EL (cell line): Measurements from ENCODE around the gene SEMA5A.

Source experiments
- DNase-seq: peaks from one replicate; pipeline ENCODE4 v3.0.0-alpha.2; 2016

Gene SEMA5A

DNA sequence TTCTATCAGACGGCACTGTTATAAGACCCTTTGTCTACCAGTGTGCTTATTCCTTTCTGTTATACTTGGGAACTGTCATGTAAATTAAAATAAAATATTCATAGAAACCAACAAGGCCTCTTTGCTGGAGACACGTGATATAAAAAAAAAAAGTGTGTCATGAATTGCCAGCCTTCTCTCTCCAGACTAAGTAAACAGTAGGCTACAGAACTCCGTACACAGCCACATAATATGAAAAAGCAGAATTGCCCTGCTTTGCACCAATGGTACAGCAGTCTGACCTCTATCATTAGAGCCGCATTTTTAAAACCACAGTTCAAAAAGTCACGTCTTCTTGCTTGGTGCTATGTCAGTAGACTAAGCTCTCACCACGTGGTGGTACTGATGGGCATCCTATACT, 231.3 kb downstream of the SEMA5A start:
- DNase-seq, result no peak

DNA sequence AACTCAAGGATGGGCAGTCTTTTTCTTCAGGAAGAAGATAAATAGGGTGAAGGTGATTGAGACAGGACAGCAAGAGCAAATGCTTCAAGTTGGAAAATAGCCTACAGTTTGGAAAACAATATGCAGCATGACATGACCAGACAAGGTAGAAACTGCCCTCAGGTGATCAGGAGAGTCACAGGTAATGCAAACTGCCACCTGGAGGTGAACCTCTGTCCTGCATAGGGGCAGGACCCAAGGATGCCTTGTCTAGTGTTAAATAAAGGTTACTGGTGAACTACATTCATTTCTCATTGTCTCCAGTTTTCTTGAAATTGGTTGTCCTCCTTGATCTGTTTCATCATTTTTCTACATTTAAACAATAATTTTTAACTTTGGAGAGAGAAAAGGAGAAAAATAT, 232.1 kb downstream of the SEMA5A start:
- no peak for DNase-seq

DNA sequence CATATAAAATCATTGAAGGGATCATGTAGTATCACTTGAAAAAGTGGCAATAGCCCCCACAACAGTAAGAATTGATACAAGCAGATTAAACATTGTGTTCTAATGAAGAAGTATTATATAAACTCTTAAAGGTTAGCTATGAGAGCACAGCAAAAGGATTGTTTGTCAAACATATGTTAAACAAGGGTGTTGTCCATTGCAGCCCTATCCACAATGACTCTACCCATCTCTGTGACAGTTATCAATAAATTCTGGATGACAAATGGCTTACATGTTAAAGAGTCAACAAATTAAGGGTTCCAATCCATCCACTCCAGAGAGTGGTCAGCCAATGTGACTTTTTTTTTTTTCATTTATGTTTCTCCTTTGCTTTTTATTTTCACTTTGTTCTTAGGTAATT, 238.7 kb downstream of the SEMA5A start:
- no peak for DNase-seq

DNA sequence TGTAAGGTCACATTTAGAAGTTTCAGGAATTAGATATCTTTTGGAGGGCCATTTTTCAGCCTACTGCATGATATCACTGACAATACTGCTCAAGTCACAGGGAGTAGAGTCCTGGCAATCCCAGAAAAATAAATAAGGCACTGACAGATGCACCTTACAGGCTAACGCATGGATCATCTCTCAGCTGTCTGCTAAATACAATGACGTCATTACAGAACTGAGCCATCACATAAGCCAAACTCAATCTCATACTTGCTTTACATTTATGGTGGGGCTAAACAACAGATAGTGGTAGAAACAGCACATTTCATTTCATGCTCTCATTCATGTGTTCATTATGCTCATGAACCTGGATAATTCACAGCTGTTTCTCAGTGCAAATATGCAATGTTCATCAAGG, 243.7 kb downstream of the SEMA5A start:
- DNase-seq, result peak; percentile 45

DNA sequence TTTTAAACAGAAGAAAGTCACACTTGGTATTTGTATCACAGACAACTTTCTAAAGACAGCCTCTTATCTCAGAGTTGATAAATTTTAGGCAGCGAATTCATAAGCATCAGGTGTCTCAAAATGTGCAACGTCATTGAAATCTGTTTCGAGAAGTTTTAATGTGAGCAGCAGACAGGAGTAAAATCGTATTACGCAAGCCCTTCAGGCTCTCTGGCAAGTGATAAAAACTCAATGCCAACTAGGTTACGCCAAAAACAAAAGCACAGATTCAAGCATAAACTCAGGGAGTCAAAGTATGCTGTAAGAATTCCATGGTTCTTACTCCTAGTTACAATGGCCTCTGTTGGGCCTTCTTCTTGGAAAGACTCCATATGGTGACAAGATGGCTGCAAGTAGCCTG, 244.7 kb downstream of the SEMA5A start:
- no peak for DNase-seq

DNA sequence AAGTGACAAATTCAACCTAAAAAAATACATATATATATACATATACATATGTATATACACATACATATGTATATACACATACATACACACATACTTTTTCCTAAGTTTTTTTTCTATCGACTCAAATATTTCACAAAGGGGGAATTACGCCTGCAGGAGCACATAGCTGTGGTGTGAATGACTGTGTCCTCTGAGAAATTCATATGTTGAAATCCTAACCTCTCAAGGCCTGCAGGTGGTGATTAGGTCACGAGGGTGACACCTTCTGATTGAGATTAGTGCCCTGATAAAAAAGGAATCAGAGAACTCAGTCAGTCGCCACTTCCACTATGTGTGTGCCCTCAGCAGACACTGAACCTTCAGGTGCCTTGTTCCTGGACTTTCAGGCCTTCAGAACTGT, 248.7 kb downstream of the SEMA5A start:
- no peak for DNase-seq

DNA sequence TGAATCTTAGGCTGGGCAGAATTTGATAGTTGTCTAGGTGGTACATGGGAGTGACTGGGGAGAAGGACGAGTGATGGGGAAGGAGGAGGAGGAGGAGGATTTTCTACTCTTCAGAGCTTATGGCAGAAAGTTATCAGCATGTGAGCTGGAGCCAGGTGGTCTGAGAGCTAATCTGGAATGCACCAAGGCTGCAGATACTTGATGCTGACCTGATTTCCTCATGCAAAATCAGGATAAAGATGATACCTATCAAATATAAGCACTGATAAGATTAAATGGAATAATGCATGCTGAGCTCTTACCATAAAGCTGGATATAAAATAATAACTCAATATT, 250.4 kb downstream of the SEMA5A start:
- no peak for DNase-seq

DNA sequence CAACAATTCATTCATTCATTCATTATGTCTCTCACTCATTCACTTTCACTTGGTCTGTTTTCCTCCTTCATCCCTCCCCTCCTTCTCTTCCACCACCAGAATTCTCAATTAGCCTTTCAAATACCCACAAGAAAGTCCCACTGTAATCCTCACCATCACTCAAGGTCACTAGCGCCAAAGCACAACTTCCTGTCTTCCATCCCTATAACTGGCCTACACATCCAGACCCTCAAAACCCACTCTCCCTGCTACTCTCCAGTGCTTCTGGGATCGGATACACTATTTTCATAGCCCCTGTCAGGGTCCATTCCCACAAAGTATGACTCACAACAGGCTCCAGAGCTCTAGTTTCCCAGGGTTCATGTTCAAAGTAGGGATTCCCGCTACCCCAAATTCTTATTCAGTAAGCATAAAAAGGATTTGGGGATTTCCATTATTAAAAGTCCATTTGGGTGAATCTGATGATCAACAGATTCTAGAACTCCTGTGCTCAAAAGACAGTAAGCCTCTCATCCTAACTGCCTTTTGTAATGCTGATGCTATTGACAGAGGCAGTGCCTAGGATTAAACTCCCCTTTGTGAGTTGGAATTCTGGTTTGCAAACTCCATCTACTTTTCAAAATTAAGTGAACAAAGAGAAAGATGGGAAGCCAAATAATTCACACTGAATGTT, 250.9 kb downstream of the SEMA5A start:
- DNase-seq, result no peak

DNA sequence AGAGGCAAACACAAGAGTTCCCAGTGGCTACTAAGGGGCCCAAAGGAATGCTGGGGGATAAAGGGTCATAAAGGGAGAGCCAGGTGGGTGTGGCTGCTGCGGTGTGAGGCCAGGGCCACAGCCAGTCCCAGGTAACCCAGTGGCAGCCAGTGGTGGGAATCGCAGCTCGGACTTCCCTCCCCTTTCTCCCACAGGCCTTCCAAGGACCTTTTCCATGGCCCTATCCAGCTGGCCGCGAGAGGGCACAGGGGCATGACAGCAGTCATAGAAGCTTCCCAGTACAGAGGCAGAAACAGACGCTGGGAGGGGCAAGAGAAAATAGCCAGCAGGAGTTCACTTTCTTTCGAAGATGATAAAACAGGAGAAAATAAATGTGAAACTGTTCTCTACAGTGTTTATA, 257.6 kb downstream of the SEMA5A start:
- DNase-seq, result no peak

DNA sequence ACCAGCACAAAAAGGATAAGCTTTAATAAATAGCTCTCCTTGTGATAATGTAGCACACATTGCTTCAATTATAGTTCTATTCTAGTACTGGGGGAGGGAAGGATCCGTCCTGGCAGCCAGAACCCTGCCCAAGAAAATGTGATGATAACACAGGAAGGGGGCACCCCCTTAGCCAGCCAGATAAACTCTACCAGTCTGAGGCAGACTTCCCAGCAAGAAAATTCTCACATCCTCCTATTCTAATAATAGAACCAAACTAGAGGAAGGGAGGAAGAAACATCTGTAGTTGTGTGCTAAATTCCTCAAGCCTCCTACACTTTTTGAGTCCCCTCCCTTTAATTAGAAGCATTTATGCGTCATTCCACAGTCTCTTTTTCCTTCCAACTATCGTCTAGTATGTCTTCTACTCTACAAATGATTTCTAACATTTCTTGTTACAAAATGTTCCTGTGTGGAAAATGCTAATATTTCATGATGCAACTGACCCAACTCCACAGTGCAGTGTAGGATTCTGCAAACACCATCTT, 261.0 kb downstream of the SEMA5A start:
- DNase-seq, result peak; percentile 45

DNA sequence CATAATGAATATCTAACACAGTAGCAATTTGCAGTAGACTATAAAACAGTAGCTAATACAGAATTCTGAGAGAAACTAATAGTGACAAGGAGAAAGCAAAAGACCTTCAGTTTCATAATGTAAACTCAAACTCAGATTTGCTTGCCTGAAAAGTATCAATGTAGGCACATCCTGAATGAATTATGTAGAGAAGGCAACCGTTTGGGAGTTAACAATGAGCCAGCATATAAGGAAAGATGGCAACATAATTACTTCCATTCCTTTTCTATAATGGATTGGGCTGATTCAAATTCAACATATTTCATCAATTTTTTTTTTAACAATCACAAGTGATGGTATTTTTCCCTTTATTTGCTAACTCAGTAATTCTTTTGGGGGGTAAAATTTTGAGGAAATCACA, 261.6 kb downstream of the SEMA5A start:
- DNase-seq, result no peak

DNA sequence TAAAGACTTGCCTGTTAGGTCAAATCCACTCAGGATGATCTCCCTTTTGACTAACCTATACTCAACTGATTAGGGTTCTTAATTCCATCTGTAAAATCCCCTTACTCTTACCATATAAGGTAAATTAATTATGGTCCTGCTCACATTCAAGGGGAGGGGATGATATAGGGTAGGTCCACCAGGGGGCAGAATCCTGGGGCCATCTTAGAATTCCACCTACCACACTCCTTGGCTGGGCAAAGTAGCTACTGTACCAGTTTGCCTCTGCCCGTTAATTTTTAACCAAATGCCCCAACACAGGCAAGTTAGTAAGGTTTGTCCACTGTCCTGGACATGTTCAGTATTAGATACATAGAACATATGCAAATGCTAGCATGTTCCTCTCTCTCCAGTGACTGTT, 262.4 kb downstream of the SEMA5A start:
- DNase-seq, result no peak

DNA sequence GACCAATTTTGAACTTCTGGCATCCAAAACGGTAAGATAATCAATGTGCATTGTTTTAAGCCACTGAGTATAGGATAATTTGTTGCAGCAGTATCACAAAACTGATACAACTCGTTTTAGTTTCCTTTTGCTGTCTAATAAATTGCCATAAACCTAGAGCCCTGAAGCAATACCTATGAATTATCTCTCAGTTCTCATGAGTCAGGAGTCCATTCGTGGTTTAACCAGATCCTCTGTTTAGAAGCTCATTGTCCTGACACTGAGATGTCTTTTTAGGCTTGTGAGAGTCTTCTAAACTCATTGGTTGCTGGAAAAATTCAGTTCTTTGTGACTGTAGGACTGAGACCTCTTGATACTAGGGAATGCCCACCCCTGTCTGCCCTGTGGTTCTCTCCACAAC, 262.9 kb downstream of the SEMA5A start:
- peak; percentile 27 for DNase-seq

DNA sequence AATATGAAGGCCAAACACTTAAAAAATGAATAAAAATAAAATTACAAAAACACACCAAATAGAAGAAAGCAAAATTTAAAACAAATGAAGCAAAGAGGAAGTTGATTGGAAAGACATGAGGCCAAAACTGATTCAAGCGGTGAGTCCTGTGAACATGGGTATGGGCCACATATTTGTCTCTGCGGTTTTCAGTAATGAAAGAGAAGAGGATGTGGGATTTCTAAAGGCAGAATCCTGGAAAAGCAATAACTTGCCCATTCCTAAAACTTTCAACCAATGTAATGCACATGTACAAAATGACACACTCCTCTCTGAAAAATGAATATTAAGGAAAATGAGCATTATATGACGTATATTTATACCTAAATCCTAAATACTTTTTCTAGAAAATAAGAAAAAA, 263.7 kb downstream of the SEMA5A start:
- no peak for DNase-seq

DNA sequence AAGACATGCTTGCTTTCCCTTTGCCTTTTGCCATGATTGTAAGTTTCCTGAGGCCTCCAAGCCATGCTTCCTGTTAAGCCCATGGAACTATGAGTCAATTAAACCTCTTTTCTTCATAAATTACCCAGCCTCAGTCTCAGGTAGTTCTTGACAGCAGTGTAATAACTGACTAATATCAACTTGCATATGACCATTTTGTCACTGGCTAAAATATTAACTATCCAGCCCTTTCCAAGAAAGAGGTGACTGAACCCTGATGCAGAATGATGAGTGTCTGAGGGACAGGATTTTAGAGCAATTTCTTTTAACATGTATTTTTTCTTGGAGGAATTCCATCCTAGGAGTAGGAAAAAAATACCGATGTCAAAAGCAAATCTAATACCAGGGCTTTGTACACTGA, 266.1 kb downstream of the SEMA5A start:
- DNase-seq, result no peak

DNA sequence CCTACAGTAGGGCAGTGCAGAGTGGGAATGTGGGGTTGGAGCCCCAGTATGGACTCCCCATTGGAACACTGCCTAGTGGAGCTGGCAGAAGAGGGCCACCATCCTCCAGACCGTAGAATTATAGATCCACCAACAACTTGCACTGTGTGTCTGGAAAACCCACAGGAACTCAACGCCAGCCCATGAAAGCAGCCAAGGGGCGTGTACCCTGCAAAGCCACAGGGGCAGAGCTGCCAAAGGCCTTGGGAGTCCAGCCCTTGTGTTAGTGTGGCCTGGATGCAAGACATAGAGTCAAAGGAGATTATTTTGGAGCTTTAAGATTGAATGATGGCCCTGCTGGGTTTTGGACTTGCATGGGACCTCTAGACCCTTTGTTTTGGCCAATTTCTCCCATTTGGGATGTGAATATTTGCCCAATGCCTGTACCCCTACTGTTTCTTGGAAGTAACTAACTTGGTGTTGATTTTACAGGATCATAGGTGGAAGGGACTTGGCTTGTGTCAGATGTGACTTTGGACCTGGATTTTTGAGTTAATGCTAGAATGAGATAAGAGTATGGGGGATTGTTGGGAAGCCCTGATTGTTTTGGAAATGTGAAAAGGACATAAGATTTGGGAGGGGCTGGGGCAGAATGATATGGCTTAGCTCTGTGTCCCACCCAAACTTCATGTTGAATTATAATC, 266.8 kb downstream of the SEMA5A start:
- no peak for DNase-seq

DNA sequence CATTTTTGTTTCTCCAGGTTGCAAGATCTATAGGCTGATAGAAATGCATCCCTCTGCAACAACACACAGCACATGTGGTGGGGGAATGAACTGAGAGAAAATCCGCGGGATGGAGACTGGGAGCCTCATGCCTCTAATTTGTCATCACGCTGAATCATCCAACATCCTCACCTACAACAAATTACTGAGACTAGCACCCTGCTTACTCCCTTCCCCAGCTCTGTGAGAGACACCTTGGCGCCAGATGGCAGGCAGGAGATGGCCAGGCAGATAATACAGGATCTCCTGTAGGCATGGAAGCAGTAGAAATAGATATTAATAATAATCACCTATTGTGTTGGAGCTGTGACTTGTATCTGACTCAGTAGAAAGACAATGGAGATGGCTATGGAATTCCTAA, 276.9 kb downstream of the SEMA5A start:
- peak; percentile 52 for DNase-seq

DNA sequence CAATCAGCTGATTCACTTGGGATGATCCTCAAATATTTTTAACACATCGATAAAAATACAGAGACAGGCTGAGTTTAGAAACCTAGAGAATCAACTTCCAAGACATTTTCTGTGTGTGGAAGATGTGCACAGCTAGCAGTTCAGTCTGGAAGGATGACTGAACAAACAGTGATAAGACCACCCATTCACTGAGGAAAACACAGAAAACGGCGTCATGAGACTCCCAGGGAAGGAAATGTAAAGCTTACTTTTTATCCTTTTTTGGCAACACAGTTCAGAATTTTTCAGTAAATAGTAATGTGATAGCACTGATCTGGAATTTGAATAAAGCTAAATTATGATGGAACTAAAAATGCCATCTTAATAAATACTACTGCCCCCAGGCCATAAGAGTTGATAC, 277.6 kb downstream of the SEMA5A start:
- no peak for DNase-seq

DNA sequence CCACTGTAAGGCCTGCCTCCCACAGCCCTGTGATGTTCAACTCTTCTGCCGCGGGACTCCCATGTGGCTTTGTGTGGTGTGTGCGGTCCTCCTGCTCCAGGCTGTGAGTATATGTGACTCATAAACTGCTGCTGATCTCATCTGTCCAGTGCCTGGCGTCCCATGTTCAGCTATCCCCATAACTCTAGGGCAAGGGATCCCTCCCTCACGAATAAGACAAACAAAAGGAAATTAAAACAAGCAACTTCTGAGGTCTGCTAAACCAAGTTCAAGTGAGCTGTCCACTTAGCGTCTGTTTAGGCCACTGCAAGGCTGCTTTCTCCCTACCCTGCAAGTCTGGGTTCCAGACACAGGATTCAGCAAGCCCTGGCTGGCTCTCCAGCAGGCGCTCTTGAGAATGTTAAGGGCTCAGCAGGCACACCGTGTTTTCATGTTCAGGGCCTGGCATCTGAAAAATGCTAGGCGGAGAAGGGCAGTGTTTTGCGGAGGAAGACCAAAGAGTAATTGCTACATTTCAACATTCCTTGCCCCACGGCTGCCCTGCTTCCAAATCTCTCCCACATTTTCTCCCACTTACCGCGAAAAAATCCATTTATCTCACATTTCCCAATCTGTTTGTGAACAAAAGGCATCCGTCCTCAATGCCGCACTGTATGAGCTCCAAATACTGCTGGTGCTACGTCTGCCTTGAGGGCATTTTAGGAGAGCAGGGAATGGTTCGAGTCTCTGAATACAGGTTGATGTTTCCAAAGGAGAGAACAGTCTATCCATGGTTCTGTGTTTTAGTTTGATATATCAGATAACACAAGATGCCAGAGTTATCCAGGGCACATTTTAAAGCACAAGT, 280.2 kb downstream of the SEMA5A start:
- DNase-seq, result peak; percentile 97

DNA sequence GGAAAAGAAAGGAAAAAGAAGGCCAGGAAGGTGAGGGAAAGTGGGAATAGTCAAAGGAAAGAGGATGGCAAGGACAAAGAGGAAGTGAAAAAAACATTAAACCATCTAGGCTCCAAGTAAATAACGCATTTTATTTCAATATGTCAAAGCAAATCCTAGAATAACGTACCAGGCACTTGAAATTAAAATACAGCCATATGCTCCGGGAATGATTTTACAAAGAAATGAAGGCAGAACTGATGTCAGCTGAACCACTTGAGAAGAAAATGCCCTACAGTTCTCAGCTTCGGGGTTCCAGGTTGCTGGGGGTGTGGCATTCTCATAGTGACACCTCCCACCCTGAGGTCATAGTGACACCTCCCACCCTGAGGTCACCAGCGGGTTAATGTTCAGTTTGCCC, 281.6 kb downstream of the SEMA5A start:
- no peak for DNase-seq

DNA sequence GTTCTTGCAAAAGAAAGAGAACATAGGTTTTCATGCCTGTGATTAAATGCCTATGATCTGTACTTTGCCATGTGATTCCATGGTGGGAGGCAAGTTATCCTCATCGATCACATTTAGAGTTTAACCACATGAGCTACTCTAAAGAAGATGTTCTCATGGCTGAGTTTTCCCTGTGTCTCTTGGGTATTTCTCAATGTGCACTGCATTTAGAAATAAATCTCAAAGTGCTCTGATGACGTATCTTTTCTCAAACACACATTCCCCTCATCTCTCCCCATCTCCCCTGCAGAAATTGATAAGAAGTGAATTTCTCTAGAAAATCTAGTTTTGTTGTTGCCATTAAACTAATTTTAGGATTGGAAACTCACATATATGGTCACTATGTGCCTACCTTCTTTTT, 282.2 kb downstream of the SEMA5A start:
- DNase-seq, result no peak

DNA sequence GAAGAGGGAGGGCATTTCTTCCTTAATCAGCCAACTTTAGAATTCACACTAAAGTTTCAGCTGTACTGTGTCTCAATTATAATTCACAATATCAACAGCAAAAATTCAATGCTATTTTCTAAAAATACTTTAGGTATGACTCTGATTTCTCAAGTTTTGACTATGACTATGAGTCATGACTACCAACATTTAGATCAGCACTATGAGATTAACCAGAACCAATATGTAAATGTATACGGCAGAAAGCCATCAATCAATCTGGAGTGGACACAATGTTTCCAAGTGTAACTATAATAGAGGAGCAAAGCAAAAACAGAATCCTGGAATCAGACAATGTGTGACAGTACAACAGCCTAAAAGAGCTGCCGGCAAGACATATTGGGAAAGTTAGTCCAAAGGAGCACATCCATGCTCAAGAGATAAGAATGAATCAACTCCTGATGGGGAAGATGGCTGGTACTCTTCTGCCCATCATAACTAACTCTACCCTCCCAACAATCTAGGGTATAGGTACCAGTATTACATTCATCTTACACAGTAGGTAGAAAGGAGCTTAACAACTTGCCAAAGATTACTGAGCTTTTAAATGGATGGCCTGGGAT, 294.4 kb downstream of the SEMA5A start:
- DNase-seq, result peak; percentile 59

DNA sequence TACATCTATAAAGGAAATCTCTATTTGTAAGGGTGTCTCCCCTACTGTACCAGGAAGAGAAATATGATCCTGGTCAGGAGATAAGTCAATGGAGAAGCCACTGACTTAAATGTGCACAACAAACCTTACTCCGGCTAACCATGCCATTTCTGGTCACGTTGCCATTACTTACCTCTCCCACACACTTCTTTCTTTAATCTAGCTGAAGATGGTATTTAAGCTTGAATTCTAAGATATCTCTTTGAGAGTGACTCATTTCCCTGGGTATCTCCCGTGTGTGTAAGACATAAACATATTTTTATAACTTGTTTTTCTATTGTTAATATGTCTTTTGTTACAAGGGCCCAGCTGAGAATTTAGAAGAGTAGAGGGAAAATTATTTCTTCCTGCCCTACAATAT, 296.6 kb downstream of the SEMA5A start:
- no peak for DNase-seq

DNA sequence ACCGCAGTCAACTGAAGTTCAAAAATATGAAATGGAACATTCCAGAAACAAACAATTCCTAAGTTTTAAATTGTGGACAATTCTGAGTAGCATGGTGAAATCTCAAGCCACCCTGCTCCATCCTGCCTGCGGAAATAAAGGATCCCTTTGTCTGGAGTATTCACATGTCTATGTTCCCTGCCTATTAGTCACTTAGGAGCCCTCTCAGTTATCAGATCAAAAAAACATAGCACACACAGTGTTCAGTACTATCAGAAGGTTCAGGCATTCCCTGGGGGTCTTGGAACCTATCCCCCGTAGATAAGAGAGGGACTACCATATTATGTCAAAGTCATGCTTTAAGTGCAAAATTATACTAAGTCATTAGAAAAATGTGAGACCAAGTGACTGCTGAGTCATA, 300.8 kb downstream of the SEMA5A start:
- no peak for DNase-seq
